B cell (primary cell): ENCODE results near the gene SCAMP3. TPM values are rescaled to one million over a fixed set of nuclear protein-coding genes. Genes with fewer than 3 reads are reported as not detected.

Experiments
- ATAC-seq: fragments of 200-7000 bp; cut with Tn5 transposase; one replicate; pipeline ENCODE4 v1.10.0; 2021; ENCODE audit warnings: low read depth, mild to moderate bottlenecking, moderate number of reproducible peaks, moderate library complexity
- CTCF ChIA-PET: fragments of 350-600 bp; sonication (Branson Sonifier 250); formaldehyde crosslinking; loops from one replicate; lab custom pipeline; 2021; ENCODE audit warnings: antibody characterized with exemption, inconsistent platforms; lab: Charles Lee
- POLR2A ChIA-PET: fragments of 350-600 bp; sonication (Branson Sonifier 250); formaldehyde crosslinking; loops from one replicate; lab custom pipeline; 2021; ENCODE audit warnings: antibody characterized with exemption; lab: Charles Lee
- DNase-seq: peaks from one replicate; pipeline ENCODE4 v3.0.0; 2013
- H2AFZ ChIP-seq: 2 replicates; pipeline ENCODE4 v1.6.1; 2012; ENCODE audit warnings: mild to moderate bottlenecking, low read depth, low read length; ENCODE audit not compliant: insufficient read depth, poor library complexity, severe bottlenecking
- H3K27ac ChIP-seq, 2 donors: 1 replicate in 1 of 2; 2 replicates in 1 of 2; pipeline ENCODE4 v1.5.1; 2012 to 2013; ENCODE audit warnings: low read length in 2 of 2, mild to moderate bottlenecking in 2 of 2, moderate library complexity in 1 of 2
- H3K27me3 ChIP-seq, 4 experiments: fragments of 200-600 bp in 1 of 4; sonication (generic) in 1 of 4; replicated peaks in 1 of 4; 1 replicate in 2 of 4; 2 replicates in 2 of 4; pipeline versions ENCODE4 v1.6.1 to v1.7.0; 2013 to 2016; ENCODE audit warnings: low read length in 3 of 4, mild to moderate bottlenecking in 2 of 4, mixed read lengths in 1 of 4, moderate library complexity in 1 of 4; ENCODE audit not compliant: insufficient read depth in 4 of 4, control insufficient read depth in 3 of 4; ENCODE audit errors: control extremely low read depth in 1 of 4
- H3K36me3 ChIP-seq, 2 experiments: replicated peaks in 1 of 2; 1 replicate in 1 of 2; 2 replicates in 1 of 2; pipeline versions ENCODE4 v1.6.1 to v1.7.1; 2013; ENCODE audit warnings: low read length in 1 of 2; ENCODE audit not compliant: insufficient read depth in 2 of 2, control insufficient read depth in 1 of 2; ENCODE audit errors: control extremely low read depth in 1 of 2, extremely low read depth in 1 of 2
- H3K4me1 ChIP-seq, 2 donors: fragments of 200-600 bp in 1 of 2; sonication (generic) in 1 of 2; 1 replicate in 1 of 2; 2 replicates in 1 of 2; pipeline versions ENCODE4 v1.5.1 to v1.6.1; 2013 to 2017; ENCODE audit warnings: low read length in 2 of 2; ENCODE audit not compliant: control insufficient read depth in 2 of 2, insufficient read depth in 2 of 2
- H3K4me2 ChIP-seq: replicated peaks from 2 replicates; pipeline ENCODE3; 2012; ENCODE audit warnings: mild to moderate bottlenecking, low read depth, low read length; ENCODE audit not compliant: poor library complexity, severe bottlenecking
- H3K4me3 ChIP-seq, 5 experiments: fragments of 200-600 bp in 1 of 5; sonication (generic) in 1 of 5; 1 replicate in 3 of 5; 2 replicates in 2 of 5; pipeline versions ENCODE4 v1.5.1 to v1.7.0; 2011 to 2016; ENCODE audit warnings: low read length in 4 of 5, mild to moderate bottlenecking in 4 of 5, low read depth in 2 of 5, control low read depth in 1 of 5, moderate library complexity in 1 of 5; ENCODE audit not compliant: insufficient read depth in 1 of 5; ENCODE audit errors: control extremely low read depth in 1 of 5, extremely low read depth in 1 of 5
- H3K79me2 ChIP-seq: fragments of 200-600 bp; sonication (generic); one replicate; pipeline ENCODE4 v1.6.0; 2016; ENCODE audit warnings: low read length; ENCODE audit not compliant: control insufficient read depth, insufficient read depth
- H3K9ac ChIP-seq: fragments of 200-600 bp; sonication (generic); 2 replicates; pipeline ENCODE4 v1.6.1; 2017; ENCODE audit warnings: mild to moderate bottlenecking, low read length, moderate library complexity
- H3K9me3 ChIP-seq, 3 donors: one replicate each; pipeline versions ENCODE4 v1.6.1 to v1.7.1; 2013; ENCODE audit warnings: low read length in 2 of 3; ENCODE audit not compliant: control insufficient read depth in 2 of 3, insufficient read depth in 1 of 3; ENCODE audit errors: control extremely low read depth in 1 of 3
- H4K20me1 ChIP-seq: 2 replicates; pipeline ENCODE4 v1.6.0; 2012; ENCODE audit warnings: mild to moderate bottlenecking, low read length; ENCODE audit not compliant: insufficient read depth, control insufficient read depth, poor library complexity, severe bottlenecking
- H3K27ac Mint-ChIP-seq: one replicate; pipeline ENCODE4 v1.8.0; 2021; ENCODE audit warnings: mixed read lengths
- H3K27me3 Mint-ChIP-seq: one replicate; pipeline ENCODE4 v1.8.0; 2021; ENCODE audit warnings: mixed read lengths
- H3K4me1 Mint-ChIP-seq: one replicate; pipeline ENCODE4 v1.8.0; 2021; ENCODE audit warnings: mixed read lengths
- H3K4me3 Mint-ChIP-seq: one replicate; pipeline ENCODE4 v1.8.0; 2021; ENCODE audit warnings: mixed read lengths
- H3K9me3 Mint-ChIP-seq: one replicate; pipeline ENCODE4 v1.8.0; 2022; ENCODE audit warnings: mixed read lengths; ENCODE audit not compliant: insufficient read depth
- CTCF ChIP-seq: fragments of 200-600 bp; IDR thresholded peaks from one replicate; pipeline ENCODE4 v1.8.0; 2022; ENCODE audit warnings: antibody characterized with exemption, mild to moderate bottlenecking
- EZH2 ChIP-seq: IDR thresholded peaks from 2 replicates; pipeline ENCODE4 v1.6.1; 2012; ENCODE audit warnings: borderline replicate concordance, low read depth, mild to moderate bottlenecking, moderate library complexity, low read length; ENCODE audit not compliant: insufficient read depth, poor library complexity, severe bottlenecking
- WGBS: methylation state at CpG from one replicate; pipeline ENCODE4 v1.1.5; 2013; ENCODE audit warnings: missing lambda C conversion rate; ENCODE audit not compliant: insufficient coverage; 5-methylcytosine and 5-hydroxymethylcytosine counted together
- intact Hi-C: fragments of 100-400 bp; cut with micrococcal nuclease; formaldehyde crosslinking; loops from one replicate; pipeline ENCODE4 v1.10.0; 2022
- polyA plus RNA-seq: library from polyadenylated mRNA; depleted of rRNA; stranded (reverse); fragments of >200 nt; gene quantifications from 2 replicates; pipeline ENCODE4 v1.2.3, GENCODE V29; 2012
- total RNA-seq, 2 donors: library from RNA; stranded (reverse); fragments of 120-200 nt in 1 of 2; gene quantifications; 1 replicate in 1 of 2; 2 replicates in 1 of 2; pipeline versions ENCODE4 v1.2.3 to v1.2.4, GENCODE V29; 2013 to 2022

SCAMP3 gene
- total and polyA plus RNA-seq, 2 donors (not counting 1 experiment from before 2014, with no cell fraction given): 79.8 to 107 TPM

GRCh38 chr1:155253797-155254196 is 8.4 kb downstream of the SCAMP3 start:
- Histone ChIP-seq H2AFZ (no peak overlapping the region), H3K79me2 (no peaks in the 10 kb centered on the region), H3K9ac (no peak overlapping the region), H4K20me1 (no peaks in the 10 kb centered on the region), H3K27me3 (no peaks in the 10 kb centered on the region), H3K9me3 (peaks cover 0 to 3% (median 0%) of the 10 kb centered on the region in 3 donors), H3K4me3 (no peak overlapping the region), H3K36me3 (peaks cover 0 to 17% of the 10 kb centered on the region in 2 experiments), H3K27ac (no peak overlapping the region), H3K4me1 (peaks cover 20 to 31% of the 10 kb centered on the region in 2 donors), H3K4me2 (peak overlapping the region; percentile 97)
- Mint-ChIP-seq H3K4me1 (peaks cover 44% of the 10 kb centered on the region), H3K9me3 (no peaks in the 10 kb centered on the region), H3K27ac (peak overlapping the region; percentile 67), H3K4me3 (peak overlapping the region; percentile 90), H3K27me3 (no peaks in the 10 kb centered on the region)
- ChIA-PET POLR2A (interaction anchor here (1.5 kb wide), 1 partner anchor 9 kb away, joined by 12 read pairs; no protein-coding TSS in a partner anchor), CTCF (interaction anchor here (5.2 kb wide), 1 partner anchor 68 kb away, joined by 128 read pairs; the partner anchor contains the start of gene RUSC1)
- 87% methylated on average over 4 of the region's 5 CpGs for WGBS
- DNase-seq (no peak), ATAC-seq (no peak)
- TF ChIP-seq EZH2 (no peak), CTCF (no peak)
- intact Hi-C loops: no loop called here

GRCh38 chr1:155253208-155253607 is 9.0 kb downstream of the SCAMP3 start:
- H3K4me1 ChIP-seq: peaks cover 20 to 31% of the 10 kb centered on the region in 2 donors
- H3K27ac Mint-ChIP-seq: no peak overlapping the region
- TF ChIP-seq CTCF (no peak), EZH2 (no peak)
- H3K27ac ChIP-seq: no peak overlapping the region
- H3K9me3 Mint-ChIP-seq: no peaks in the 10 kb centered on the region
- H3K9ac ChIP-seq: no peak overlapping the region
- H2AFZ ChIP-seq: no peak overlapping the region
- H3K4me1 Mint-ChIP-seq: peaks cover 42% of the 10 kb centered on the region
- peaks cover 0 to 3% (median 0%) of the 10 kb centered on the region in 3 donors for H3K9me3 ChIP-seq
- intact Hi-C loops: no loop called here
- no peak overlapping the region for H3K4me2 ChIP-seq
- WGBS: 100% methylated on average over 4 of the region's 5 CpGs
- peak overlapping the region; percentile 90 for H3K4me3 Mint-ChIP-seq
- CTCF ChIA-PET: interaction anchor here (4.1 to 5.2 kb wide), 2 partner anchors 69 to 250 kb away, joined by 54 to 128 read pairs; partner anchors contain the start of gene RUSC1
- POLR2A ChIA-PET: interaction anchor here (0.7 kb wide), 2 partner anchors 9 to 310 kb away, joined by 7 to 8 read pairs; no protein-coding TSS in a partner anchor
- H3K36me3 ChIP-seq: peaks cover 0 to 13% of the 10 kb centered on the region in 2 experiments
- no peaks in the 10 kb centered on the region for H4K20me1 ChIP-seq
- no peaks in the 10 kb centered on the region for H3K27me3 Mint-ChIP-seq
- H3K27me3 ChIP-seq: no peaks in the 10 kb centered on the region
- DNase-seq: no peak
- H3K4me3 ChIP-seq: no peak overlapping the region
- no peak for ATAC-seq
- no peaks in the 10 kb centered on the region for H3K79me2 ChIP-seq
